Esophagus muscularis mucosa (tissue), 4 donors: ENCODE results near the gene MYRIP. TPM values are rescaled to one million over a fixed set of nuclear protein-coding genes. Genes with fewer than 3 reads are reported as not detected.

Source experiments
- DNase-seq: peaks from one replicate; pipeline ENCODE4 v3.0.0-alpha.2; 2017; ENCODE audit errors: extremely low spot score
- H3K27ac ChIP-seq, 4 donors: fragments of 200-600 bp; sonication (generic); replicated peaks in 1 of 4; 1 replicate in 3 of 4; 2 replicates in 1 of 4; pipeline ENCODE4 v1.5.1; 2016 to 2019; ENCODE audit warnings: mild to moderate bottlenecking in 1 of 4
- H3K27me3 ChIP-seq, 4 donors: fragments of 200-600 bp; sonication (generic); one replicate each; pipeline versions ENCODE4 v1.5.1 to v1.6.0; 2016 to 2019
- H3K36me3 ChIP-seq, 4 donors: fragments of 200-600 bp; sonication (generic); one replicate each; pipeline ENCODE4 v1.5.1; 2016 to 2019
- H3K4me1 ChIP-seq, 4 donors: fragments of 200-600 bp; sonication (generic); one replicate each; pipeline ENCODE4 v1.5.1; 2016 to 2019
- H3K4me3 ChIP-seq, 4 donors: fragments of 200-600 bp; sonication (generic); 1 replicate in 2 of 4; 2 replicates in 2 of 4; pipeline ENCODE4 v1.5.1; 2016 to 2019; ENCODE audit warnings: mild to moderate bottlenecking in 4 of 4, moderate library complexity in 1 of 4
- H3K9me3 ChIP-seq, 4 donors: fragments of 200-600 bp; sonication (generic); 1 replicate in 3 of 4; 2 replicates in 1 of 4; pipeline ENCODE4 v1.5.1; 2016 to 2019
- EP300 ChIP-seq: sonication (generic); formaldehyde crosslinking; IDR thresholded peaks from one replicate; pipeline ENCODE4 v1.6.1; 2017; ENCODE audit warnings: antibody characterized with exemption
- POLR2A ChIP-seq: fragments of 450-650 bp; IDR thresholded peaks from one replicate; pipeline ENCODE4 v1.6.1; 2017; ENCODE audit warnings: antibody characterized with exemption, moderate library complexity, mild to moderate bottlenecking, low read depth
- POLR2AphosphoS5 ChIP-seq, 2 donors: sonication (generic); formaldehyde crosslinking; IDR thresholded peaks; one replicate each; pipeline ENCODE4 v1.6.1; 2017; ENCODE audit warnings: antibody characterized with exemption in 2 of 2
- WGBS: methylation state at CpG from one replicate; pipeline ENCODE4 v1.1.5; 2018; 5-methylcytosine and 5-hydroxymethylcytosine counted together
- intact Hi-C: fragments of 100-400 bp; cut with DNase I; formaldehyde crosslinking; loops from one replicate; pipeline ENCODE4 v1.15.1; 2023
- total RNA-seq, 4 donors: library from RNA; depleted of rRNA; stranded (reverse); fragments of >200 nt; gene quantifications; one replicate each; pipeline versions ENCODE4 v1.1.0 to v1.2.1, GENCODE V29; 2016
- TF ChIP-seq, protein P1 (sequence below), 3 experiments: fragments of 200-600 bp in 2 of 3; fragments of 450-650 bp in 1 of 3; sonication (generic) in 2 of 3; IDR thresholded peaks; one replicate each; pipeline ENCODE4 v1.5.1; 2017 to 2019; ENCODE audit warnings: antibody characterized with exemption in 3 of 3, mild to moderate bottlenecking in 2 of 3, moderate library complexity in 1 of 3

The MYRIP gene
- total RNA-seq, 4 donors from 2014 or later = 3.3 to 7.2 (median 5.8) TPM

DNA sequence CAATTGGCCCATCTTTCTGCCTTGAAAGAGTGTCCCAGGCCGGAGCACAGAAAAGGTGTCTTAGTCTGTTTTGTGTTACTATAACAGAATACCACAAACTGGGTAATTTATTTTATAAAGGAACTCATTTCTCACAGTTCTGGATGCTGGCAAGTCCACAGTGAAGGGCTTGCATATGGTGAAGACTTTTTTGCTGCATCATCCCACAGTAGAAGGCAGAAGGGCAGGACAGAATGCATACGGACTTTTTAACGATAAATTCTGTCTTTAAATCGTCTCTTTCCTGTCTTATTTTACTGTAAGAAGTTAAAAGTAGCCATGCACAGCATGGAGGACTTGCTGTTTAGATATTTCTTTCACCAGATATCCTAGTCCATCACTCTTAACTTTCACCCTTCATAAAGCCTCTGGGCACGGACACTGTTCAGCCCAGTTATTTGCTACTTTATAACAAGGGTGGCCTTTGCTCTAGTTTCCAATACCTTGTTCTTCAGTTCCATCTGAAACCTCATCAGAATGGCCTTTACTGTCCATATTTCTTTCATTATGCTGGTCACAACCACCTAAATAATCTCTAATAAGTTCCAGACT is 489.8 kb downstream of the MYRIP start:
- WGBS = 86% methylated on average over 5 of the region's 5 CpGs
- no peak for TF ChIP-seq POLR2A
- TF ChIP-seq, protein P1, sequence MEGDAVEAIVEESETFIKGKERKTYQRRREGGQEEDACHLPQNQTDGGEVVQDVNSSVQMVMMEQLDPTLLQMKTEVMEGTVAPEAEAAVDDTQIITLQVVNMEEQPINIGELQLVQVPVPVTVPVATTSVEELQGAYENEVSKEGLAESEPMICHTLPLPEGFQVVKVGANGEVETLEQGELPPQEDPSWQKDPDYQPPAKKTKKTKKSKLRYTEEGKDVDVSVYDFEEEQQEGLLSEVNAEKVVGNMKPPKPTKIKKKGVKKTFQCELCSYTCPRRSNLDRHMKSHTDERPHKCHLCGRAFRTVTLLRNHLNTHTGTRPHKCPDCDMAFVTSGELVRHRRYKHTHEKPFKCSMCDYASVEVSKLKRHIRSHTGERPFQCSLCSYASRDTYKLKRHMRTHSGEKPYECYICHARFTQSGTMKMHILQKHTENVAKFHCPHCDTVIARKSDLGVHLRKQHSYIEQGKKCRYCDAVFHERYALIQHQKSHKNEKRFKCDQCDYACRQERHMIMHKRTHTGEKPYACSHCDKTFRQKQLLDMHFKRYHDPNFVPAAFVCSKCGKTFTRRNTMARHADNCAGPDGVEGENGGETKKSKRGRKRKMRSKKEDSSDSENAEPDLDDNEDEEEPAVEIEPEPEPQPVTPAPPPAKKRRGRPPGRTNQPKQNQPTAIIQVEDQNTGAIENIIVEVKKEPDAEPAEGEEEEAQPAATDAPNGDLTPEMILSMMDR (IDR thresholded peaks at IDR 0.05) = no peak
- no peak for TF ChIP-seq EP300
- Histone ChIP-seq H3K9me3 (no peaks in the 10 kb centered on the region), H3K27me3 (no peaks in the 10 kb centered on the region), H3K4me3 (no peak overlapping the region), H3K4me1 (peaks cover 7 to 21% (median 12%) of the 10 kb centered on the region in 4 donors), H3K27ac (no peak overlapping the region), H3K36me3 (peaks cover 0 to 21% (median 3%) of the 10 kb centered on the region in 4 donors)
- no peak for DNase-seq
- intact Hi-C loops = no loop called here

DNA sequence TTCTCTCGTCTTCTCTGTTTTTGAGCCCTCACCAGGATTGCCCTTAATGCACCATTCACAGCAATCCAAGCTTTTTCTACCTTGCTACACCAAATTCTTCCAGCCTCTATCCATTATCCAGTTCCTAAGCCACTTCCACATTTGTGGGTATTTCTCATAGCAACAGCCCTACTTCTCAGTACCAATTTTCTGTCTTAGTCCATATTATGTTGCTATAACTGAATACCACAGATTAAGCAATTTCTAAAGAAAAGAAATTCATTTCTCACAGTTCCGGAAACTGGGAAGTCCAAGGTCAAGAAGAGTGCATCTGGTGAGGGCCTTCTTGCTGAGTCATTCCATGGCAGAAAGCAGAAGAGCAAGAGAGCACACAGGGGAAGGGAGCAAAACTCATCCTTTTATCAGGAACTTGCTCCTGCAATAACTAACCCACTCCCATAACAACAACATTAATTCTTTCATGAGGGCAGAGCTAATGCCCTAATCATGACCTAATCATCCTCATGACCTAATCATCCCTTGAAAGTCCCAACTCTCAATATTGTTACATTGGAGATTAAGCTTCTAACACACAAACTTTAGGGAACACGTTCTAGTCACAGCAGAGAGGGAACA is 490.4 kb downstream of the MYRIP start:
- intact Hi-C loops = no loop called here
- no peaks in the 10 kb centered on the region for H3K27me3 ChIP-seq
- no peak overlapping the region for H3K27ac ChIP-seq
- WGBS = 78% methylated on average over 3 of the region's 3 CpGs
- DNase-seq = no peak
- peaks cover 0 to 16% (median 3%) of the 10 kb centered on the region in 4 donors for H3K36me3 ChIP-seq
- TF ChIP-seq POLR2AphosphoS5 (IDR thresholded peaks at IDR 0.05) = peak in 1 of 2 donors; percentile 14
- no peak for TF ChIP-seq EP300
- peaks cover 7 to 21% (median 12%) of the 10 kb centered on the region in 4 donors for H3K4me1 ChIP-seq
- H3K4me3 ChIP-seq = no peak overlapping the region
- no peaks in the 10 kb centered on the region for H3K9me3 ChIP-seq

DNA sequence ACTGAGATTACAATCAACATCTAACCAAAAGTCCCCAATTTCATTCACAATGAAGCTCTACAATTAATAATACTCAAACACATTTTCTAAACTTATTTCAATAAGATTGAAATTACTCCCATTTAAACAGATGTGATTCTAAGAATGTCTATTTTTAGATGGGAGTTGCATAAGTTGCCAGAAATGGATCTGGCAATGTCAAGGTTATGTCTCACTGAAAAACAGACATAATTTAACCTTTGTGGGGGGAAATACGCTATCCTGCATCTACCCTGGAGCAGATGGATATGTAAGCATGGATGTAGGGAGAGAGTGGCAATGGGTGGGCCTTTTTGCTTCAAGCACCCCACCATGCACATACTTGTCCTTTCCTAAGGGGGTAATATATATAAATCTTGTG is 493.4 kb downstream of the MYRIP start:
- Histone ChIP-seq H3K4me3 (no peak overlapping the region), H3K27ac (no peak overlapping the region), H3K27me3 (no peaks in the 10 kb centered on the region), H3K9me3 (no peaks in the 10 kb centered on the region), H3K4me1 (peaks cover 7 to 21% (median 12%) of the 10 kb centered on the region in 4 donors), H3K36me3 (peaks cover 0 to 13% (median 3%) of the 10 kb centered on the region in 4 donors)
- no peak for TF ChIP-seq POLR2AphosphoS5 (IDR thresholded peaks at IDR 0.05)
- TF ChIP-seq EP300 = no peak
- TF ChIP-seq, protein P1 (IDR thresholded peaks at IDR 0.05) = no peak
- TF ChIP-seq POLR2A = no peak
- 25% methylated on average over 1 of the region's 1 CpG for WGBS
- intact Hi-C loops = no loop called here
- no peak for DNase-seq

DNA sequence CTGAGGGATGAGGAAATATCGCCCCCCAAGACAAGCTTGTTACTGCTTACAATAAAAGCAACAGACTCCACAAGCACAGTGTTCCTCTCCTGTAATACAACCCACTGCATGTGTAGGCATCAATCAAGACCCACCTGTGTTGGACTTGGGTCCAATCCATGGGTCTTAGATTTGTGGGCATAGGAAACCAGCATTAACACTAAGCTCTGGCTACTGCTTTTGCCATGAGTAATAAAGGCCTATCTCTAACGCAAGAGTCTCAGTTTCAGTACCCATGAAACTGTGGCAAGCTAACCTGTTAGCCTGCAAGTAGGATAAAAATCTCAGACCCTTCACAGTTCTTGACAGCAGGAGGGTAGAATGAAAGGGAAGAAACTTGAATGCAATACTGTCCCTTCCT is 494.9 kb downstream of the MYRIP start:
- H3K36me3 ChIP-seq = peaks cover 0 to 13% (median 3%) of the 10 kb centered on the region in 4 donors
- 95% methylated on average over 2 of the region's 2 CpGs for WGBS
- TF ChIP-seq POLR2AphosphoS5 (IDR thresholded peaks at IDR 0.05) (no peak), POLR2A (no peak), EP300 (no peak)
- TF ChIP-seq, protein P1 (IDR thresholded peaks at IDR 0.05) = no peak
- H3K27ac ChIP-seq = no peak overlapping the region
- H3K27me3 ChIP-seq = no peaks in the 10 kb centered on the region
- intact Hi-C loops = no loop called here
- DNase-seq = no peak
- H3K4me1 ChIP-seq = peaks cover 15 to 30% (median 20%) of the 10 kb centered on the region in 4 donors
- H3K4me3 ChIP-seq = no peak overlapping the region
- H3K9me3 ChIP-seq = no peaks in the 10 kb centered on the region

DNA sequence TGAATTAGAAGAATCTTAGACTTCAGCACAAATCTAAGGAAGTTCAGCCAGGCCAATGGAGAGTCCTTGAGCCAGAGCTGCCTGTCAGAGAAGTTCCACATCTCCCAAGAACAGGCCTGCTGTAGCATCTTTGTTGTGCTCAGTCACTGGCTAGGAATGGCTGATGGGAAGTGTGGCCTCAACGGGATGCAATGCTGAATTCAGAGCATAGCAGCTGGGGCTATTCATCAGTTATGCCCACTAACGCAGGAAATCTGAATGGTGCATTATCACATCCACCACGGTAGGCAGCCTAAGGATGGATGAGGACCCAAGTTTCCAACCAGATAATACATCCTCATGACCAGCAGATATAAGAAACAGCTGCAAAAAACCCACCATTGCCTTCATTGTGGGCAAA is 496.9 kb downstream of the MYRIP start:
- 93% methylated on average over 3 of the region's 3 CpGs for WGBS
- Histone ChIP-seq H3K9me3 (no peaks in the 10 kb centered on the region), H3K4me3 (no peak overlapping the region), H3K27me3 (no peaks in the 10 kb centered on the region), H3K4me1 (peaks cover 22 to 30% (median 25%) of the 10 kb centered on the region in 4 donors), H3K36me3 (peaks cover 0 to 7% (median 3%) of the 10 kb centered on the region in 4 donors), H3K27ac (no peak overlapping the region)
- TF ChIP-seq, protein P1 (IDR thresholded peaks at IDR 0.05) = no peak
- TF ChIP-seq EP300 = no peak
- TF ChIP-seq POLR2AphosphoS5 (IDR thresholded peaks at IDR 0.05) = no peak
- TF ChIP-seq POLR2A = no peak
- intact Hi-C loops = loop anchor here (5.0 kb wide), 1 partner anchor 146 kb away; no protein-coding TSS in a partner anchor
- no peak for DNase-seq
